Vagina (tissue), 2 donors: ENCODE measurements around the gene KRTAP10-3. TPM values are rescaled to one million over a fixed set of nuclear protein-coding genes. Genes with fewer than 3 reads are reported as not detected.

Source experiments
- DNase-seq, 2 donors: peaks; one replicate each; pipeline ENCODE4 v3.0.0-alpha.2; 2017; ENCODE audit errors: extremely low spot score in 2 of 2
- H3K27ac ChIP-seq: fragments of 200-600 bp; sonication (generic); one replicate; pipeline ENCODE4 v1.5.1; 2019
- H3K27me3 ChIP-seq: fragments of 200-600 bp; sonication (generic); one replicate; pipeline ENCODE4 v1.5.1; 2019
- H3K36me3 ChIP-seq, 2 donors: fragments of 200-600 bp; sonication (generic); one replicate each; pipeline ENCODE4 v1.5.1; 2017 to 2019
- H3K4me1 ChIP-seq: fragments of 200-600 bp; sonication (generic); one replicate; pipeline ENCODE4 v1.5.1; 2019
- H3K4me3 ChIP-seq, 2 donors: fragments of 200-600 bp; sonication (generic); 1 replicate in 1 of 2; 2 replicates in 1 of 2; pipeline ENCODE4 v1.5.1; 2016 to 2019
- H3K9me3 ChIP-seq: fragments of 200-600 bp; sonication (generic); one replicate; pipeline ENCODE4 v1.5.1; 2019
- POLR2A ChIP-seq, 2 donors: fragments of 450-650 bp; IDR thresholded peaks; one replicate each; pipeline ENCODE4 v1.6.1; 2017; ENCODE audit warnings: antibody characterized with exemption in 2 of 2, mild to moderate bottlenecking in 2 of 2, moderate library complexity in 2 of 2
- POLR2AphosphoS5 ChIP-seq, 2 donors: sonication (generic); formaldehyde crosslinking; IDR thresholded peaks; one replicate each; pipeline ENCODE4 v1.9.0; 2017; ENCODE audit warnings: antibody characterized with exemption in 2 of 2, mild to moderate bottlenecking in 2 of 2, low read depth in 1 of 2; ENCODE audit not compliant: insufficient read depth in 1 of 2
- intact Hi-C: fragments of 100-400 bp; cut with DNase I; formaldehyde crosslinking; loops from one replicate; pipeline ENCODE4 v1.15.1; 2023
- total RNA-seq: library from RNA; depleted of rRNA; stranded (reverse); fragments of >200 nt; gene quantifications from one replicate; pipeline ENCODE4 v1.2.3, GENCODE V29; 2016
- TF ChIP-seq, protein P1 (sequence below), 3 experiments: fragments of 450-650 bp in 2 of 3; fragments of 200-600 bp in 1 of 3; sonication (generic) in 1 of 3; IDR thresholded peaks; one replicate each; pipeline ENCODE4 v1.5.1; 2017 to 2019; ENCODE audit warnings: antibody characterized with exemption in 3 of 3, mild to moderate bottlenecking in 2 of 3, moderate library complexity in 2 of 3

Gene KRTAP10-3
- total RNA-seq, 1 donor from 2014 or later: not detected

DNA sequence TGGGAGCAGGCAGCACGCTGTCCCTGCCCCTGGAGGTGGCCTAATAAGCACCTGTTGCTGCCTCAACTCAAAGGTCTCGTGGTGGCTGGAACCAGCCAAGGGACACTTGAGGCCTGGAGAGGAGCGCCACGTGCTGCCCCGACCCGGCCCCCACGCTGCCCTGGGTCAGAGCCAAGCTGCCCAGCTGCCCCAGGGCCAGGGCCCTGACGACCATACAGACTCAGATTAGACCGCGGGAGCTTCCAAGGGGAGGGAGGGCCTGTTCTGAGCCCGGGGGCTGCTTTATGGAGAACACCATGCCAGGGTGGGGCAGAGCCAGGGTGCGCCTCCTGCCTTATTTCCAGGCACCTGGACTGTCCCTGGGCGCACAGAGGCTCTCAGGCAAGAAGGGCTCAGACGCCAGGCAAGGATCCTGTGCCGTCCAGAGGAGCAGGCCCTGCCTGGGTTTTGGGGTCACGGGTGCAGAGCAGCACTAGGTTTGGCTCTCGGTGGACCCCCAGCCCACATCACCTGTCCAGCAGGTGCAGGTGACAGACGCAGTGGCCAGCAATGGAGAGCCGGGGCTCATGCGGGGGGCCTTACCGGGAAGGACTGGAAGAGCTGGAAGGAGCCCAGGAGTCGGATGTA lies 37.2 kb downstream of the KRTAP10-3 start:
- no peak for DNase-seq
- TF ChIP-seq, protein P1, sequence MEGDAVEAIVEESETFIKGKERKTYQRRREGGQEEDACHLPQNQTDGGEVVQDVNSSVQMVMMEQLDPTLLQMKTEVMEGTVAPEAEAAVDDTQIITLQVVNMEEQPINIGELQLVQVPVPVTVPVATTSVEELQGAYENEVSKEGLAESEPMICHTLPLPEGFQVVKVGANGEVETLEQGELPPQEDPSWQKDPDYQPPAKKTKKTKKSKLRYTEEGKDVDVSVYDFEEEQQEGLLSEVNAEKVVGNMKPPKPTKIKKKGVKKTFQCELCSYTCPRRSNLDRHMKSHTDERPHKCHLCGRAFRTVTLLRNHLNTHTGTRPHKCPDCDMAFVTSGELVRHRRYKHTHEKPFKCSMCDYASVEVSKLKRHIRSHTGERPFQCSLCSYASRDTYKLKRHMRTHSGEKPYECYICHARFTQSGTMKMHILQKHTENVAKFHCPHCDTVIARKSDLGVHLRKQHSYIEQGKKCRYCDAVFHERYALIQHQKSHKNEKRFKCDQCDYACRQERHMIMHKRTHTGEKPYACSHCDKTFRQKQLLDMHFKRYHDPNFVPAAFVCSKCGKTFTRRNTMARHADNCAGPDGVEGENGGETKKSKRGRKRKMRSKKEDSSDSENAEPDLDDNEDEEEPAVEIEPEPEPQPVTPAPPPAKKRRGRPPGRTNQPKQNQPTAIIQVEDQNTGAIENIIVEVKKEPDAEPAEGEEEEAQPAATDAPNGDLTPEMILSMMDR (IDR thresholded peaks at IDR 0.05): no peak
- no peak for TF ChIP-seq POLR2AphosphoS5 (IDR thresholded peaks at IDR 0.05; ENCODE audit: insufficient read depth in 1 of 2, low read depth in 1 of 2)
- TF ChIP-seq POLR2A (IDR thresholded peaks at IDR 0.05): no peak
- no peak overlapping the region for H3K4me3 ChIP-seq
- H3K4me1 ChIP-seq: no peaks in the 10 kb centered on the region
- no peaks in the 10 kb centered on the region for H3K27me3 ChIP-seq
- H3K36me3 ChIP-seq: no peaks in the 10 kb centered on the region
- H3K27ac ChIP-seq: no peak overlapping the region
- H3K9me3 ChIP-seq: no peaks in the 10 kb centered on the region
- intact Hi-C loops: no loop called here

DNA sequence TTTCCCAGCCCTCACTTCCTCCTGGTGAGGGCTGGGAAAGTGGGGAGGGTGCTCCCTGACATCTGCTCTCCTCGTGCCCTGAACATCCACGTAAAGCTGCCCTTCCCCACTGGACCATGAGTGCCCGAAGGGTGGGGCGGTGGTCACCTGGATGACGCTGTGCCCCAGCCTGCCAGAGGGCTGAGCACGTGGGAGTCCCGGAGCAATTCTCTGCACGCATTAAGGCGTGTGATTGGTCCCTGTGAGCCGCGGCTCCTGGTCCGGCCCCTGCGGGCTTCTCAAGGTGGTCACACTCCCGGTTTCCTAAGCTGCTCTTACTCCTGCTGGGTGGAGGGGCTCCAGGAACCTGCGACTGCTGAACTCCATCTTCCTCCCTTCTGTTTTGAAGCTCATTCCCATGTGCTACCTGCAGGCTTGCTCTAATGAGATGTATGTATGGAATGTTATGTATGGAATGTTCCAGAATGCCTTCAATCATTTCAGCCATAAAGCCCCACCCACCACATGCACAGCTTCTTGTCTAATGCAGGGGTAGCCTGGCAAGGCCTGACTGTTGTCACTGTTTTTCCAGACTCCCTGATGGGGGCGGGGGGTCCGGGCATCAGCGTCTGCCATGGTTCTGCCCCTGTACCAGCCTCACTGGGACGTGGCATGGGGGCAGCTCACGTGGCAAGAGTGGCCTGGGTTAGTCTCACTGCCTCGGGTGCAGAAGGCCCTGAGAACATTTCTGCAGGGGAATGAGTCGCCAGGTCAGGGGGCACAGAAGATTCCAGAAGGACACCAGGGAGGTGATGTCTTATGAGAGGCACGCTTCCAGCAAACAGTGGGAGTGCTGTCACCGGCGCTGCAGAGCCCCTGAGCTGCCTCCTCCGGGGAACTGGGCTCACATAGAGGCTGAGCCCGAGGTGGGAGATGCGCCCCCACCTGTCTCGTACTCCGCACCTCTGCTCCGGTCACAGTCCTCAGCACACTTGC lies 38.0 kb downstream of the KRTAP10-3 start:
- Histone ChIP-seq H3K4me1 (no peaks in the 10 kb centered on the region), H3K36me3 (no peaks in the 10 kb centered on the region), H3K9me3 (no peaks in the 10 kb centered on the region), H3K27me3 (no peaks in the 10 kb centered on the region), H3K4me3 (no peak overlapping the region), H3K27ac (no peak overlapping the region)
- TF ChIP-seq POLR2A (IDR thresholded peaks at IDR 0.05) (no peak), POLR2AphosphoS5 (IDR thresholded peaks at IDR 0.05; ENCODE audit: insufficient read depth in 1 of 2, low read depth in 1 of 2) (no peak)
- TF ChIP-seq, protein P1 (IDR thresholded peaks at IDR 0.05): no peak
- intact Hi-C loops: no loop called here
- no peak for DNase-seq

- TF ChIP-seq POLR2A (IDR thresholded peaks at IDR 0.05) (no peak), POLR2AphosphoS5 (IDR thresholded peaks at IDR 0.05; ENCODE audit: insufficient read depth in 1 of 2, low read depth in 1 of 2) (no peak)
- TF ChIP-seq, protein P1 (IDR thresholded peaks at IDR 0.05): no peak
- no peak for DNase-seq
- intact Hi-C loops: no loop called here
- Histone ChIP-seq H3K27me3 (no peaks in the 10 kb centered on the region), H3K27ac (no peak overlapping the region), H3K36me3 (no peaks in the 10 kb centered on the region), H3K9me3 (no peaks in the 10 kb centered on the region), H3K4me3 (no peak overlapping the region), H3K4me1 (no peaks in the 10 kb centered on the region)
These were observed 39.0 kb downstream of the KRTAP10-3 start for GRCh38 chr21:44519346-44520325.

GRCh38 chr21:44518686-44519085 lies 39.9 kb downstream of the KRTAP10-3 start:
- no peaks in the 10 kb centered on the region for H3K27me3 ChIP-seq
- no peaks in the 10 kb centered on the region for H3K4me1 ChIP-seq
- H3K4me3 ChIP-seq: no peak overlapping the region
- H3K27ac ChIP-seq: no peak overlapping the region
- H3K9me3 ChIP-seq: no peaks in the 10 kb centered on the region
- no peak for DNase-seq
- TF ChIP-seq, protein P1 (IDR thresholded peaks at IDR 0.05): no peak
- TF ChIP-seq POLR2AphosphoS5 (IDR thresholded peaks at IDR 0.05; ENCODE audit: insufficient read depth in 1 of 2, low read depth in 1 of 2) (no peak), POLR2A (IDR thresholded peaks at IDR 0.05) (no peak)
- intact Hi-C loops: no loop called here
- H3K36me3 ChIP-seq: no peaks in the 10 kb centered on the region
